Measurements from ENCODE around the gene SEMA3C. TPM values are rescaled to one million over a fixed set of nuclear protein-coding genes. Genes with fewer than 3 reads are reported as not detected.

SEMA3C gene
- total and polyA plus RNA-seq, 2 donors (not counting 3 experiments of a cell fraction or from before 2014, with no cell fraction given): 0.01 to 0.09 TPM

DNA sequence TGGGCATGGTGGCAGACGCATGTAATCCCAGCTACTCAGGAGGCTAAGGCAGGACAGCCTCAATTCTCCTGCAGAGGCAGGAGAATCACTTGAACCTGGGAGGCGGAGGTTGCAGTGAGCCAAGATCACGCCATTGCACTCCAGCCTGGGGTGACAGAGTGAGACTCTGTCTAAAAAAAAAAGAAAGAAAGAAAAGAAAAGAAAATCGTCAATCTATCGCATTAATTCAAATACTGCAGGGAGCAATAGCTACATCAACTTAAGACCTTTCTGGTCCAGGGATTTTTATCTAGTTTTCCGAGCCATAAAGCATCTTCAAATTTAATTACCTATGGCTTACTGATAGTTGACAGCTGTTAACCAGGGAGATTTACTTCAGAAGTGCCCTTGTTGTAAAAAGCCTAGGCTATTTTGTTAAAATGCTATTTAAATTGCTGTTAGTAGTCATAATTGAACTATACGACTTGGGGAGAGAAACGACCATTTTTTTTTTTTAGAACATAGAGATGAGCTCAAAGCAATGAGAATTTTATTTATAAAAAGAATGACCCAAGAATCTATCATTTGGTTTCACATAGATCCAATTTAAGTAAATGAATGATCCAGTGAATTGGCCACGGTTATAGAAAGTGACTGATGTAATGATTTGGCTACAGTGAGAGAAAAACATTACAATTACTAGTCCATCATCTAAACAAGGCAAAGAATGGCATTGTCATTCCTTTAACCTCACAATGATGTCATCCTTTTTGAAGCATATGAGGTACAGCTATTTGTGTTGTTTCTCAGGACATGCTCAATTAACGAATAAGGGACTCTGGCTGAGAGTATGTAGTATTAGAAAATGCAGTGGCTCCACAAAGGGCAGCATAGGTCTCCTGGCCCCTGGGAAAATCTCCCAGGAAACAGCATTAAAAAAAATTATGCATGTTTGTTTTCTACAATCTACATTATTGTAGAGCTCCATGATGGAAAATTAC lies 85.3 kb downstream of the SEMA3C start:
- Histone ChIP-seq H3K79me2 (ENCODE audit: control insufficient read depth, insufficient read depth, low read length) (no peaks in the 10 kb centered on the region), H3K4me1 (ENCODE audit: control insufficient read depth, extremely low read depth, insufficient read depth, low read length) (no peaks in the 10 kb centered on the region), H3K27ac (ENCODE audit: insufficient read depth, low read depth, low read length) (no peak overlapping the region), H3K4me2 (ENCODE audit: insufficient read depth, low read length) (no peak overlapping the region), H4K20me1 (replicated peaks; ENCODE audit: control insufficient read depth, extremely low read depth, insufficient read depth, low read length) (no peaks in the 10 kb centered on the region), H2AFZ (ENCODE audit: low read depth, low read length) (no peak overlapping the region), H3K9ac (replicated peaks; ENCODE audit: extremely low read depth, insufficient read depth, low read length) (no peak overlapping the region), H3K27me3 (ENCODE audit: control insufficient read depth in 2 of 2, insufficient read depth in 2 of 2, low read length in 2 of 2) (no peaks in the 10 kb centered on the region), H3K9me3 (replicated peaks; ENCODE audit: control insufficient read depth, insufficient read depth, low read length) (no peaks in the 10 kb centered on the region), H3K9me1 (replicated peaks; ENCODE audit: control insufficient read depth, extremely low read depth, insufficient read depth, low read length) (no peaks in the 10 kb centered on the region), H3K4me3 (replicated peaks in 1 of 3; ENCODE audit: insufficient read depth in 1 of 3, low read depth in 1 of 3, low read length in 3 of 3) (no peak overlapping the region), H3K36me3 (ENCODE audit: control insufficient read depth in 2 of 2, extremely low read depth in 1 of 2, insufficient read depth in 2 of 2, low read length in 2 of 2) (no peaks in the 10 kb centered on the region)
- ChIA-PET CTCF (no interaction called here), POLR2A (interaction anchor here (0.6 kb wide), 1 partner anchor 201 kb away, joined by 3 read pairs; no protein-coding TSS in a partner anchor)
- no peak for TF ChIP-seq FOS (IDR thresholded peaks at IDR 0.05; ENCODE audit: borderline replicate concordance, insufficient read depth, low read length)
- TF ChIP-seq, protein P1, sequence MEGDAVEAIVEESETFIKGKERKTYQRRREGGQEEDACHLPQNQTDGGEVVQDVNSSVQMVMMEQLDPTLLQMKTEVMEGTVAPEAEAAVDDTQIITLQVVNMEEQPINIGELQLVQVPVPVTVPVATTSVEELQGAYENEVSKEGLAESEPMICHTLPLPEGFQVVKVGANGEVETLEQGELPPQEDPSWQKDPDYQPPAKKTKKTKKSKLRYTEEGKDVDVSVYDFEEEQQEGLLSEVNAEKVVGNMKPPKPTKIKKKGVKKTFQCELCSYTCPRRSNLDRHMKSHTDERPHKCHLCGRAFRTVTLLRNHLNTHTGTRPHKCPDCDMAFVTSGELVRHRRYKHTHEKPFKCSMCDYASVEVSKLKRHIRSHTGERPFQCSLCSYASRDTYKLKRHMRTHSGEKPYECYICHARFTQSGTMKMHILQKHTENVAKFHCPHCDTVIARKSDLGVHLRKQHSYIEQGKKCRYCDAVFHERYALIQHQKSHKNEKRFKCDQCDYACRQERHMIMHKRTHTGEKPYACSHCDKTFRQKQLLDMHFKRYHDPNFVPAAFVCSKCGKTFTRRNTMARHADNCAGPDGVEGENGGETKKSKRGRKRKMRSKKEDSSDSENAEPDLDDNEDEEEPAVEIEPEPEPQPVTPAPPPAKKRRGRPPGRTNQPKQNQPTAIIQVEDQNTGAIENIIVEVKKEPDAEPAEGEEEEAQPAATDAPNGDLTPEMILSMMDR (IDR thresholded peaks at IDR 0.05; ENCODE audit: extremely low read depth in 1 of 2, insufficient read depth in 1 of 2, low read depth in 1 of 2, low read length in 2 of 2): no peak
- dilution Hi-C loops (cut with MboI; ENCODE audit: extremely low pct_ligation_motif_present, low sequenced_read_pairs) (no loop called here), intact Hi-C loops (cut with micrococcal nuclease) (no loop called here)
- BruUV-seq (replicated peaks): no TSS peak
- FAIRE-seq (no peak), DNase-seq (ENCODE audit: low read depth, low spot score) (no peak)

DNA sequence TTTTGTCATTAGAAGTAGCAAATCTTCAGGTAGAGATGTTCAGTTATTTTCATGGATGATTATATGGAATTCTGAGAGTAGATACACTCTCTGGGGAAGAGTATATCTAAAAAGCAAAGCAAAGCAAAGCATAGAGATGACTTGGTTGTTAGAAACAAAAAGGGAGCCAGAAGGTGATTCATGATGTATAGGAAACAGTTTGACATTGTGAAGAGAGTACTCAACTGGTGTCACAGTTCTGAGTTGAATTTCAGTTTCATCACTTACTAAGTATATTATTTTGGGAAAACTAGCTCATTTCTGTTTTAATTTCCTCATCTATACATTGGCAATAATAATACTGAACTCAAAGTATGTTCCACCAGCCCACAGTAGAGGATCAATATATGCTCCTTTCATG lies 86.8 kb downstream of the SEMA3C start:
- TF ChIP-seq EZH2 (IDR thresholded peaks at IDR 0.05; ENCODE audit: borderline replicate concordance, low read depth, low read length, severe bottlenecking) (no peak), FOS (IDR thresholded peaks at IDR 0.05; ENCODE audit: borderline replicate concordance, insufficient read depth, low read length) (no peak), POLR2AphosphoS5 (IDR thresholded peaks at IDR 0.05; ENCODE audit: insufficient read depth, low read depth, low read length) (no peak), MYC (IDR thresholded peaks at IDR 0.05; ENCODE audit: low read depth, low read length) (no peak), POLR2A (IDR thresholded peaks at IDR 0.05; ENCODE audit: low read depth, low read length) (no peak), GATA2 (IDR thresholded peaks at IDR 0.05; ENCODE audit: insufficient read depth, insufficient read length, low read depth, low read length) (no peak), JUN (IDR thresholded peaks at IDR 0.05; ENCODE audit: borderline replicate concordance, insufficient read depth, insufficient read length, low read depth) (no peak)
- TF ChIP-seq, protein P1 (IDR thresholded peaks at IDR 0.05; ENCODE audit: extremely low read depth in 1 of 2, insufficient read depth in 1 of 2, low read depth in 1 of 2, low read length in 2 of 2): no peak
- TF ChIP-seq, protein P2, sequence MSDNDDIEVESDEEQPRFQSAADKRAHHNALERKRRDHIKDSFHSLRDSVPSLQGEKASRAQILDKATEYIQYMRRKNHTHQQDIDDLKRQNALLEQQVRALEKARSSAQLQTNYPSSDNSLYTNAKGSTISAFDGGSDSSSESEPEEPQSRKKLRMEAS (IDR thresholded peaks at IDR 0.05; ENCODE audit: insufficient read depth, insufficient read length): no peak
- no peaks in the 10 kb centered on the region for H3K36me3 ChIP-seq (ENCODE audit: control insufficient read depth in 2 of 2, extremely low read depth in 1 of 2, insufficient read depth in 2 of 2, low read length in 2 of 2)
- H3K4me3 ChIP-seq (replicated peaks in 1 of 3; ENCODE audit: insufficient read depth in 1 of 3, low read depth in 1 of 3, low read length in 3 of 3): no peak overlapping the region
- H3K79me2 ChIP-seq (ENCODE audit: control insufficient read depth, insufficient read depth, low read length): no peaks in the 10 kb centered on the region
- no peaks in the 10 kb centered on the region for H4K20me1 ChIP-seq (replicated peaks; ENCODE audit: control insufficient read depth, extremely low read depth, insufficient read depth, low read length)
- no TSS peak for BruUV-seq (replicated peaks)
- no peaks in the 10 kb centered on the region for H3K9me3 ChIP-seq (replicated peaks; ENCODE audit: control insufficient read depth, insufficient read depth, low read length)
- no peak overlapping the region for H3K4me2 ChIP-seq (ENCODE audit: insufficient read depth, low read length)
- no peak overlapping the region for H2AFZ ChIP-seq (ENCODE audit: low read depth, low read length)
- no peak overlapping the region for H3K9ac ChIP-seq (replicated peaks; ENCODE audit: extremely low read depth, insufficient read depth, low read length)
- DNase-seq (ENCODE audit: low read depth, low spot score): no peak
- H3K9me1 ChIP-seq (replicated peaks; ENCODE audit: control insufficient read depth, extremely low read depth, insufficient read depth, low read length): no peaks in the 10 kb centered on the region
- FAIRE-seq: no peak
- H3K27ac ChIP-seq (ENCODE audit: insufficient read depth, low read depth, low read length): no peak overlapping the region
- ChIA-PET POLR2A (no interaction called here), CTCF (no interaction called here)
- H3K4me1 ChIP-seq (ENCODE audit: control insufficient read depth, extremely low read depth, insufficient read depth, low read length): no peaks in the 10 kb centered on the region
- no peaks in the 10 kb centered on the region for H3K27me3 ChIP-seq (ENCODE audit: control insufficient read depth in 2 of 2, insufficient read depth in 2 of 2, low read length in 2 of 2)
- dilution Hi-C loops (cut with MboI; ENCODE audit: extremely low pct_ligation_motif_present, low sequenced_read_pairs): no loop called here
- intact Hi-C loops (cut with micrococcal nuclease): no loop called here
